IPS-20b (cell line): ENCODE data around the gene PPP1R17.
A peak's percentile ranks its signal among the peaks of the same experiment; 100 is the strongest.

Experiments used
- H3K27ac ChIP-seq: one replicate; pipeline ENCODE4 v1.5.1; 2013; ENCODE audit warnings: low read length
- H3K27me3 ChIP-seq: 2 replicates; pipeline ENCODE4 v1.6.1; 2013; ENCODE audit warnings: mild to moderate bottlenecking, low read length, inconsistent platforms; ENCODE audit not compliant: insufficient read depth
- H3K36me3 ChIP-seq: 2 replicates; pipeline ENCODE4 v1.6.1; 2013; ENCODE audit warnings: low read depth, mild to moderate bottlenecking, inconsistent platforms, low read length, moderate library complexity; ENCODE audit not compliant: insufficient read depth
- H3K4me1 ChIP-seq: 2 replicates; pipeline ENCODE4 v1.6.1; 2013; ENCODE audit warnings: mild to moderate bottlenecking, control low read depth, inconsistent platforms, low read length, moderate library complexity; ENCODE audit not compliant: insufficient read depth
- H3K4me3 ChIP-seq: 2 replicates; pipeline ENCODE4 v1.5.1; 2013; ENCODE audit warnings: mild to moderate bottlenecking, low read length, inconsistent platforms
- H3K9ac ChIP-seq: 2 replicates; pipeline ENCODE4 v1.6.1; 2013; ENCODE audit warnings: low read depth, mild to moderate bottlenecking, inconsistent platforms, low read length, moderate library complexity
- H3K9me3 ChIP-seq: 2 replicates; pipeline ENCODE4 v1.6.1; 2013; ENCODE audit warnings: mild to moderate bottlenecking, low read depth, low read length, inconsistent platforms; ENCODE audit not compliant: insufficient read depth

Gene PPP1R17

DNA sequence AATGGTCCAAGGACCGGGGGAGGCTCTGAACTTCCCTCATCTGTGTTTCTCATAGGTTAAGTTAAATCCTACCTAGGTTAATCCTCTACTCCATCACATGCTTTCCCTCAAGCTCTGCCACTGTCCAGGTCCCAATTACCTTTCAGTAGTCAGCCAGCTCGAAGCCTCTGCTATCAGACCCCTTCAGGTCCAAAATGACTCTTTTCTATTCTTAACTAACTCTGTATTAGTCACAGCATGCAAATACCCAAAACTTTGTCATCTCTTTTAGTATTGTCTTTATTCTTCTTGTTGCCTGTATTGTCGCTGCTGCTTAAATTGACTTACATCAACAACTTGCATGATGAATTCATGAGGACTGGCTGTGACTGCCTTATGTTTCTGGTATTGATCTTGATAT, 15.3 kb downstream of the PPP1R17 start:
- H3K36me3 ChIP-seq, result no peaks in the 10 kb centered on the region
- H3K9ac ChIP-seq, result no peak overlapping the region
- H3K4me3 ChIP-seq, result no peak overlapping the region
- H3K4me1 ChIP-seq, result no peaks in the 10 kb centered on the region
- H3K27ac ChIP-seq, result no peak overlapping the region
- H3K9me3 ChIP-seq, result no peaks in the 10 kb centered on the region
- H3K27me3 ChIP-seq, result no peaks in the 10 kb centered on the region

DNA sequence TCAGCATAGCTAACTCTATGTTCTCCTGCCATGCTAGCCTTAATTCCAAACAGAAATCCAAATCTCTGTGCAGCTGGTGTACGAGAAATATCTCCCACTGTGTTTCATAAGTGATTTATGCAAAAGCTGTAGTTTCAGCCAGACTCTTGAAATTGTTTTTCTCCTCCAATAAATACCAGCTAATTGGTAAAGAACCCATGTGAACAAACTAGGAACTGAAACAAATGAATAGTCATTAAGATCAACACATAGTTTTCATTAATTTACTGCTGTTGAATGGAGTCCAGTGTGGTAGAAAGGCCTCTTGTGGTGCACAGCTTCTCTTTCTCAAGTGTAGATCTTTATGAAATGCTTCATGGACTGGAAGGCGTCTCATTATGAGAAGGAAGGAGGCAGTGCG, 18.4 kb downstream of the PPP1R17 start:
- no peak overlapping the region for H3K27ac ChIP-seq
- H3K4me1 ChIP-seq, result peaks cover 10% of the 10 kb centered on the region; the same call in 1 of the 2 replicates
- no peaks in the 10 kb centered on the region for H3K36me3 ChIP-seq
- H3K9me3 ChIP-seq, result no peaks in the 10 kb centered on the region
- no peak overlapping the region for H3K9ac ChIP-seq
- H3K27me3 ChIP-seq, result peaks cover 21% of the 10 kb centered on the region
- H3K4me3 ChIP-seq, result no peak overlapping the region

DNA sequence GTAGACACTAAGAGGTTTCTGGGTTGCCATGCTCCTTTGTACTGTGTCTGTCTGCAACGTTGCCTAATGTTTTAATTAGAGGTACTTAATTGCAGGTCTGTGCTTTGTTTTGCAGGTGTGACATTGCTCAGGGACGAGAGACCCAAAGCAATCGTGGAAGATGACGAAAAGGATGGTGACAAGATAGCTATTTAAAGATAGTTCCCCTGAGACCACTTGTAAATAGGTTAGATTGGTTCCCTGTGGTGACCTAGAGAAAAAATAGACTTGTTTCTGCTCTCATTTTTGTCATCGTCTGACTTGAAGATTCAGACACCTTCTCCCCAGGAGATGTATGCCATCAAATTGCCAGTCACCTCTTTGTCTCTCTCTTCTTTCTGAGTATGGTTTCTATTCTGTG, 20.1 kb downstream of the PPP1R17 start:
- Histone ChIP-seq H3K4me3 (no peak overlapping the region), H3K27ac (no peak overlapping the region), H3K4me1 (peaks cover 20% of the 10 kb centered on the region; the same call in 1 of the 2 replicates), H3K27me3 (peaks cover 37% of the 10 kb centered on the region), H3K9ac (no peak overlapping the region), H3K9me3 (0 out of 2 replicates have a peak, but pooled peaks cover 2% of the 10 kb centered on the region), H3K36me3 (no peaks in the 10 kb centered on the region)

DNA sequence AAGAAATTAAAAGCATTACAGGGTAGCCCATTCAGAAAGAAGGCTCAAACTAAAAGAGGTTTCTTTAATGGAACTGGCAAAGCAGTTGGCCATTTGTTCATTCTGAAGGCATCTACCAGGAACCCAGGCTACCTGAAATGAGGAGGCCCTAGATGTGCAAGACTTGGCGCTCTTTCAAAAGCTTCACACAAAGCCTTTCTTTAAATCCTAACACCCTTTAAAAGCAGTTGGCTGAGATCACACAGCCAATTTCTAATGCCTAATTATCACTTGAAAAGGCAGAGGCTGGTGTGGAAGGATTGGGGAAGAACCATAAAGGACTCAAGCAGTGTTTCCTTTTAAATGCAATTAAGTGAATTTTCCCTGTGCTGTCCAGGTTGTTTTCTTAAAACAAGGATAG, 23.2 kb downstream of the PPP1R17 start:
- Histone ChIP-seq H3K27ac (no peak overlapping the region), H3K36me3 (no peaks in the 10 kb centered on the region), H3K9ac (no peak overlapping the region; the same call in 1 of the 2 replicates), H3K9me3 (peaks cover 10% of the 10 kb centered on the region; the same call in 1 of the 2 replicates), H3K4me1 (peaks cover 20% of the 10 kb centered on the region; the same call in 1 of the 2 replicates), H3K4me3 (peak overlapping the region; percentile 57), H3K27me3 (peaks cover 40% of the 10 kb centered on the region)

DNA sequence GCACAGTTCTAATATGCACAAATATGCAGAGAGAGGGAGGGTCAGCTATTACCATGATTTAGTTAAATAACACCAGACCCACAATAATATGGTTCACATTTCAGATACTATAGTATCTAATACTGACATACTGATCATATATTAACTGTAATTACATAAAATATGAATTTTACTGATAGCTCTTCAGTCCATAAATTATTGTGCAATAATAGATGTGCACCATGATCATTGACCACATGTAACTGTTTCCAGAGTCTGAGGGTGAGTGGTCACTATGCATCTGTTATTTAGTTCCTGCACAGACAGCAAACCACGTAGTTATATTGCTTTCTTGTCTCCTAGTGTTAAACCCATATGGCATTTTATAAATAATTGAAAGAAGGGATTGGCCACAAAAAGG, 29.3 kb downstream of the PPP1R17 start:
- Histone ChIP-seq H3K27ac (no peak overlapping the region), H3K4me1 (peaks cover under 1% of the 10 kb centered on the region; the same call in 1 of the 2 replicates), H3K9ac (no peak overlapping the region), H3K4me3 (no peak overlapping the region), H3K27me3 (peaks cover 10% of the 10 kb centered on the region), H3K36me3 (no peaks in the 10 kb centered on the region), H3K9me3 (peaks cover 10% of the 10 kb centered on the region; the same call in 1 of the 2 replicates)

DNA sequence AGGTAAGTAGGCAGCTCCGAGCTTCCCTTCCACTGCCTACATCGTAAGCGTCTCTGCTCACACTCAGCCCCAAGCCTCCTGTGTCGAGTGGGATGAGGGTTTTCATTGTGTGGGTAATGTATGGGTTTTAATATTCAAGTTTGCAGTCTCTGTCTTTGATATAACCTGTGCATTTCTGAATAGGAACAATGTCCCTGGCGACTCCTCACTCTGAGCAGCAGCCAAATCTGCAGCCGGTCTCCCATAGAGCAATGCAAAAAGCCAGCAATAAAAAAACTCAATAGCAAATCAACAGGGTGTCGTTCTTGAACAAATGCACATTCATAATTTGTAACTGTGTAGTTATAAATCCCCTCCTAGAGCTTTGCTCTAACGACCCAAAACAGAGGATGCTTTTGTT, 33.4 kb downstream of the PPP1R17 start:
- Histone ChIP-seq H3K27ac (no peak overlapping the region), H3K27me3 (no peaks in the 10 kb centered on the region), H3K4me1 (no peaks in the 10 kb centered on the region), H3K36me3 (no peaks in the 10 kb centered on the region), H3K4me3 (no peak overlapping the region), H3K9me3 (no peaks in the 10 kb centered on the region; the same call in 1 of the 2 replicates), H3K9ac (no peak overlapping the region)

DNA sequence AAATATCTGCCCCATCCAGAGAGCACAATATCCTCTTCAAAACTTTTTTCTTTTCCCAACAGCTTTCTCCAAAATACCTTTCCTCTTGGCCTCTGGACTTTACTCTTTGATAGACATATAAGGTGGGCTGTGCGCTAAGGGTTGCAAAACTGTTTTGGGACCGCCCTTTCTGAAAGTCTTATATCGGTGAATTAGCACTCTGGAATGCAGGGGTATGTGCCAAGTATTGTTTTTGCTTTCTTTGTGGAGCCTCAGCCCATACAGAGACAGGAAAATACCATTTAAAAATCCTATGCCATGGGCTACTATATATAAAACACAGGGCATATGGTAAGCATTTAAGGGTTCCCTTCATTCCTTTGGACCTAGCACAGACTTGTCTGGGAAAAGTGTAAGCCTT, 37.7 kb downstream of the PPP1R17 start:
- Histone ChIP-seq H3K27ac (no peak overlapping the region), H3K9ac (no peak overlapping the region), H3K4me3 (no peak overlapping the region), H3K27me3 (no peaks in the 10 kb centered on the region), H3K36me3 (no peaks in the 10 kb centered on the region), H3K9me3 (no peaks in the 10 kb centered on the region; the same call in 1 of the 2 replicates), H3K4me1 (no peaks in the 10 kb centered on the region)

DNA sequence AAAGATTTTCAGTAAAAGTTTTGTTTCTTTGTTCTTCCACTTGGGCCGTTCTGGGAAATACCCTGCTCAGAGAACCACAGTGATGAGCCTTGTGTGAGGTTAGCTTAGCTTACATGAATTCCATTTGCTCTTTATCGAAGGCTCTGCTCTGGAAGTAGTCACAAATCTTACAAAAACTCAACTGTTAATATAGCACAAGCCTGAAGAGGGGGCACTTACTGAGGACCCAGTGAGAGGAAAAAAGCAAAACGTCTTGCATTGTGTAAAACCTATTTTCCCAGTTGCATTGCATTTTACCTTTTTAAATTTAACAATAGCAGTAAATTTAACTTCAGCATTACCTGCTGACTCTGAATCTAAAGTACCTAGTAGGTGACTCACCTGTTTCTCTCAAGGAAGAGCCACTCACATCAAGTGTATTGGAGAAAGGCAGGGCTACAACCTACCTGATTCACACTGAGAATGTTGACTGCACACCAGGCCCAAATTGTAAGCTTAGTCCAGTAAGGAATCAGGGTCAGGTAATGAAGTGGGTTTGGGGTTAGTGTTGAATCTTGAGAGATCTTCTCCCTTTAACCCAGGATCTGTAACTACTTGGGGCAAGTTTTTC, 42.3 kb downstream of the PPP1R17 start:
- H3K27me3 ChIP-seq, result no peaks in the 10 kb centered on the region
- no peak overlapping the region for H3K27ac ChIP-seq
- H3K4me3 ChIP-seq, result no peak overlapping the region
- no peaks in the 10 kb centered on the region for H3K36me3 ChIP-seq
- no peaks in the 10 kb centered on the region; the same call in 1 of the 2 replicates for H3K9me3 ChIP-seq
- H3K9ac ChIP-seq, result no peak overlapping the region
- H3K4me1 ChIP-seq, result no peaks in the 10 kb centered on the region

DNA sequence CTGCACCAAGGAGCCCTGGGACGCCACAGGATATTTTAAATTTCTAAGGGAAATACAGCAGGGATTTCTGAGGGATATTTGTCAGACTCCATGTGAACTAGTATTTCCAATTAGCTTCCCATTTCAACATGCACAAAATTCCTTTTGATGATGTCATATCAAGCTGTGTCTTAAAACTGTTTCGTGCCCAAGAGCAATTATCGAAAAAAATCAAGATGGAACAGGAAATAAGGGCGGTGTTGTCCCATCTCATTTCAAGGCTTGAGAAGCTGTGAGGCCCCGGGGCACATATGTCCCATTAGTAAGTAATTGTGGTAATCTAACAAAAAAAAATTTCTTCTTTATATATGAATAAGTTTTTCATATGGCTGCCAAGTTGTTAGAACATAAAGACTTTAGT, 47.4 kb downstream of the PPP1R17 start:
- H3K4me1 ChIP-seq, result peaks cover 3% of the 10 kb centered on the region; the same call in 1 of the 2 replicates
- no peak overlapping the region for H3K4me3 ChIP-seq
- no peak overlapping the region for H3K9ac ChIP-seq
- no peaks in the 10 kb centered on the region for H3K27me3 ChIP-seq
- no peaks in the 10 kb centered on the region for H3K9me3 ChIP-seq
- H3K36me3 ChIP-seq, result no peaks in the 10 kb centered on the region
- H3K27ac ChIP-seq, result no peak overlapping the region

DNA sequence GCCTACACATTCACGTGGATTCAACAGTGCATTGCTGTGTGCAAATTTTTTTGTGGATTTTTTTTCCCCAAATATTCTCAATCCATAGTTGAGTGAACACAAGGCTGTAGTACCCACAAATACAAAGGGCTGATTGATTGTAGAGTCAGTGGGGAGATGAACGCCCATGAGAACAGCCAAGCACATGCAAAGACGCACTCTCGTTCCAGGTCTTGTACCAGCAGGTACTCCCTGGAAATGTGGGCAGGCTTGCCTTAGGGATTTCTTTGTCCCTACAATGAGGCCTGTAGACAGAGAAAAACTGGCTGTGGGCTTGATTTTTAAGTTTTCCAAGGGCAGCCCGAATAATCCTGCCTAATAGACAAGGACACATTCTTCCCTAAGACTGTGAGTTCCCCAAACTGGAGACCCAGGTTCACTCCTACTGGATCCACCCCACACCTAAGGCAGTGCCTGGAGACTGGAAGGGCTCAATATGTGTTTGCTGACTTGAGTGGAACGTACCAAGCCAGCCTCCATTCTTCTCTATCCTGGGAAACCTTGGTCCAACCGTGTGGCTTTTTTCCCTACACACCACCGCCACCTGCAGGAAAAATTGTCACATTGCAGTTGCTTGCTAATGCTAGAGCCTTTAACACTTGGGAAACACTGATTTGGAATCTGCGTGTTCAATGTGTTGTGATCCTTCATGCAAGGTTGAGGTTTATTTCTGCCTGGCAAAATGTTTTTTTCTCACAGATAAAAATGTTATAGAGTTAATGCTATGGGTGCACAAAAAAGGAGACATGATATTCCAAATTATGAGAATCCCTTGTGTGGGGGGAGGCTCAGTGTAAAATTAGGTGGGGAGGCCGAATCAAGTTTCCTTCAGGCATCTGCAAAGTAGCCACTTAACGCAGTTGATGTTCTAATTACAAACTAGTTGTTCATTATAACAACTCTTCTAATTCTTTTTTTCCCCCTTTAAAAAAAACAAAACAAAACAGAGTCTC, 49.3 kb downstream of the PPP1R17 start:
- no peak overlapping the region for H3K4me3 ChIP-seq
- no peaks in the 10 kb centered on the region for H3K36me3 ChIP-seq
- no peak overlapping the region for H3K27ac ChIP-seq
- 0 out of 2 replicates have a peak, but pooled peaks cover under 1% of the 10 kb centered on the region for H3K27me3 ChIP-seq
- H3K9ac ChIP-seq, result no peak overlapping the region
- H3K9me3 ChIP-seq, result no peaks in the 10 kb centered on the region
- H3K4me1 ChIP-seq, result peaks cover 3% of the 10 kb centered on the region; the same call in 1 of the 2 replicates

DNA sequence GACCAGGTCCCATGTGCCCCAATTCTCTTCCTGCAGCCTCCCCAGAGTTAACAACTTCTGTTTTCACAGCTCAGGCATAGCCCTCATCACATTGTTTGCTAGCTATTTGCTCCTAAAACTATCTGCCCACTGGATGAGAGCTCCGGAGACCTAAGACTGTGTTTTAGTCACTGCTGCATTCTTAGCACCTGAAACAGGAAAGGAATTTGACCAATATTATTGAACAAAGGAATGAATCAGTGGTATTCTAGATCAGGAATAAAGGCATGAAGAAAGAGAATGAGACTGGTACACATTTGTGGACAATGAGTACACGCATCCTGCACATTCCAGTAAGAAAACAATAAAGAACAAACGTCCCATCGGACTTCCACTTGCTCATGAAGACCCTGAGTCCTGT, 54.8 kb downstream of the PPP1R17 start:
- H3K27ac ChIP-seq, result no peak overlapping the region
- H3K9me3 ChIP-seq, result no peaks in the 10 kb centered on the region
- no peaks in the 10 kb centered on the region for H3K4me1 ChIP-seq
- no peak overlapping the region for H3K4me3 ChIP-seq
- peaks cover 37% of the 10 kb centered on the region for H3K27me3 ChIP-seq
- no peak overlapping the region for H3K9ac ChIP-seq
- H3K36me3 ChIP-seq, result no peaks in the 10 kb centered on the region
